ENCODE results near the gene PLK4. TPM values are rescaled to one million over a fixed set of nuclear protein-coding genes. Genes with fewer than 3 reads are reported as not detected.
"Not testable (repeated sequence)": the region's sequence is repeated elsewhere in the genome, so short reads cannot be mapped to it uniquely, and the experiment has no call there.

Gene PLK4
- total RNA-seq, 2 donors from 2014 or later = 50.5 to 76.4 TPM

DNA sequence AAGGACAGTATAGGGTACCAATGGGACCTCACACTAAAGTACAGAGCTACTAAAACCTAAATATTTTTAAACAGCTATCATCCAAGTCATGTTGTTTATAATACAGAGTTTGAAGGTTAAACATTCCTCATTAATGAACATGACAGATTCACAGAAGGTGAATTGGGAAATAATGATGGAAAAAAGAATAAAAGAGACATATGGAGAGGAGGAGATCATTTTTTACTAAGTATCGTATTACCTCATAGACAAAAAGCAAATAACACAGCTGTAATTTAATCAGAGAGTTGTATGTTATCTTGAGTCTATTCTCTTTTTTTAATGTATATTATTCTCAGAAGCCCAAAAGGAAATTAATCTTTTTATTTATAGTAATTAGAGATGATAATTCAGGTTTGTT is 7.9 kb downstream of the PLK4 start:
- no peaks in the 10 kb centered on the region for H3K9me3 Mint-ChIP-seq
- DNase-seq (ENCODE audit: low spot score in 2 of 2) (no peak), ATAC-seq (no peak)
- H3K27ac Mint-ChIP-seq = no peak overlapping the region
- H3K36me3 Mint-ChIP-seq = peaks cover 25 to 53% of the 10 kb centered on the region in 2 donors

DNA sequence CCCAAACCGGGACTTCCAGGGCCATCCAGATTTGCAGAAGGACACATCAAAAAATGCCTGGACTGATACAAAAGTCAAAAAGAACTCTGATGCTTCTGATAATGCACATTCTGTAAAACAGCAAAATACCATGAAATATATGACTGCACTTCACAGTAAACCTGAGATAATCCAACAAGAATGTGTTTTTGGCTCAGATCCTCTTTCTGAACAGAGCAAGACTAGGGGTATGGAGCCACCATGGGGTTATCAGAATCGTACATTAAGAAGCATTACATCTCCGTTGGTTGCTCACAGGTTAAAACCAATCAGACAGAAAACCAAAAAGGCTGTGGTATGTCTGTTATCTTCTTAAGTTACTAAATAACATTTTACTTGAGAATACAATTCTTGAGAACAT is 9.2 kb downstream of the PLK4 start:
- peaks cover 31 to 57% of the 10 kb centered on the region in 2 donors for H3K36me3 Mint-ChIP-seq
- DNase-seq (ENCODE audit: low spot score in 2 of 2) = no peak
- H3K27ac Mint-ChIP-seq = no peak overlapping the region
- ATAC-seq = no peak
- H3K9me3 Mint-ChIP-seq = no peaks in the 10 kb centered on the region

DNA sequence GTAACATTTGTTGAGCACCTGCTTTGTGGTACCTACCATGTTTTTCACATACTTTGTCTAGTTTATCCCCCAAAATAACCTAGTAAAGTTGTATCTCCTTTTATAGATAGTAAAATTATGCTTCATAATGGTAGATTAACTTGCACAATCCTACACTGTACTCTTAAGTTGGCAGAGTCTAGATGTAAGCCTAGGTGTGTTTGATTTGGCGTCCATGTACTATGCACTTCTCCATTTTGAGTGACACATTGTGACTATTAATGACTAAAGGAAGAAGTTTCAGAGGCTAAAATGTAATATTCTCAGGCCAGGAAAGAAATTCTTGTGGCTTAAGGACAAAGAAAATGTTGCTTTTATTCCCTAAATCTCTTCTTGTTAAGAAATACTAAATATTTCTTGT is 15.4 kb downstream of the PLK4 start:
- Mint-ChIP-seq H3K9me3 (no peaks in the 10 kb centered on the region), H3K36me3 (peaks cover 6 to 35% of the 10 kb centered on the region in 2 donors)

DNA sequence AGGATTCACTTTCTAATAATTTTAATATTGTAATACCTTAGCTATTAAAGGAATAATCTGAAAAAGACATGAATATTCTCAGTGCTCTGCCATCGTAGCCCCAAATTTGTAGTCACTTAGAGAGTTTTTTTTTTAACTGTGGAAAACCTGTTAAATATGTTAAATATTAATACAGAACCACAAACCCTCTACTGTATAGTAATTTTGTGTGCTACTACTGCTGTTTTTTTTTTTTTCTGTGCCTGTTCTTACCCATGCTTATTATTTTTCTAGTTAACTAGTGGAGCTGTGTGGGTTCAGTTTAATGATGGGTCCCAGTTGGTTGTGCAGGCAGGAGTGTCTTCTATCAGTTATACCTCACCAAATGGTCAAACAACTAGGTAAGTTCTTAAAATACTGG is 15.8 kb downstream of the PLK4 start:
- ATAC-seq = no peak
- Mint-ChIP-seq H3K9me3 (no peaks in the 10 kb centered on the region), H3K27ac (no peak overlapping the region), H3K36me3 (peaks cover 6 to 34% of the 10 kb centered on the region in 2 donors)
- no peak for DNase-seq (ENCODE audit: low spot score in 2 of 2)

More for the DNA sequence above, 15.4 kb downstream of the PLK4 start:
- DNase-seq (ENCODE audit: low spot score in 2 of 2) = no peak
- no peak overlapping the region for H3K27ac Mint-ChIP-seq
- no peak for ATAC-seq

DNA sequence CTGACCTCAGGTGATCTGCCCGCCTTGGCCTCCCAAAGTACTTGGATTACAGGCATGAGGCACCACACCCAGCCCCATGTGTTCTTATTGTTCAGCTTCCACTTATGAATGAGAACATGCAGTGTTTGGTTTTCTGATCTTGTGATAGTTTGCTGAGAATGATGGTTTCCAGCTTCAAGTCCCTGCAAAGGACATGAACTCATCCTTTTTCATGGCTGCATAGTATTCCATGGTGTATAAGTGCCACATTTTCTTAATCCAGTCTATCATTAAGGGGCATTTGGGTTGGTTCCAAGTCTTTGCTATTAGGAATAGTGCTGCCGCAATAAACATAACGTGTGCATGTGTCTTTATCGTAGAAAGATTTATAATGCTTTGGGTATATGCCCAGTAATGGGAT is 19.0 kb downstream of the PLK4 start:
- H3K36me3 Mint-ChIP-seq = peaks cover 21 to 26% of the 10 kb centered on the region in 2 donors
- not testable (repeated sequence) for DNase-seq (ENCODE audit: low spot score in 2 of 2); H3K27ac Mint-ChIP-seq; H3K9me3 Mint-ChIP-seq; ATAC-seq

DNA sequence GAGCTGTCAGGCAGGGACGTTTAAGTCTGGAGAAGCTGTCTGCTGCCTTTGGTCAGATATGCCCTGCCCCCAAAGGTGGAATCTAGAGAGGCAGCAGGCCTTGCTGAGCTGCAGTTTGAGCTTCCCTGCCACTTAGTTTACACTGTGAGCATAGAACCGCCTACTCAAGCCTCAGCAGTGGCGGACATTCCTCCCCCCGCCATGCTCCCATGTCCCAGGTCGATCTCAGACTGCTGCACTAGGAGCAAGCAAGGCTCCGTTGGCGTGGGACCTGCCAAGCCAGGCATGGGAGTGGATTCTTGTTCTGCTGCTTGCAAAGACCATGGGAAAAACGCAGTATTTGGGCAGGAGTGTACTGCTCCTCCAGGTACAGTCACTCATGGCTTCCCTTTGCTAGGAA is 24.3 kb downstream of the PLK4 start:
- Mint-ChIP-seq H3K36me3 (peaks cover 12 to 23% of the 10 kb centered on the region in 2 donors), H3K27ac (no peak overlapping the region), H3K9me3 (peaks cover 4 to 7% of the 10 kb centered on the region in 2 donors)
- DNase-seq (ENCODE audit: low spot score in 2 of 2) (no peak), ATAC-seq (no peak)

DNA sequence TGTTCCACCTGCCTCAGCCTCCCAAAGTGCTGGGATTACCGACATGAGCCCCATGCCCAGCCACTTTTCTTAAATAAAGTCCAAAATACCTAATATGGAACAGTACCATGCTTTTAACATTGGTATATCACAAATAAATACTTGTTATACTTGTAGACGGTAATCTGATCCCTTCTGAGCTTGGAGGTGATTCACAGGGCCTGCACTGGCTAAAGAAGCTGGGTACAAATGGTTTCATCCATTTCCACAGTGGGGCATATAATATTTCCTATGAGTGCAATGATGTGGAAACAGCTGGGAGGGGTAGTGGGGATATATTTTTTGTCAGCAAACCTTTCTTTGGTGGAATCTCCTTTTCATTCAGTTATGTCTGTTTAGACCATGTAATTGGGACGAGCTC is 35.8 kb downstream of the PLK4 start:
- ATAC-seq = no peak
- Mint-ChIP-seq H3K27ac (no peak overlapping the region), H3K9me3 (no peaks in the 10 kb centered on the region), H3K36me3 (no peaks in the 10 kb centered on the region)
- no peak for DNase-seq (ENCODE audit: low spot score in 2 of 2)

DNA sequence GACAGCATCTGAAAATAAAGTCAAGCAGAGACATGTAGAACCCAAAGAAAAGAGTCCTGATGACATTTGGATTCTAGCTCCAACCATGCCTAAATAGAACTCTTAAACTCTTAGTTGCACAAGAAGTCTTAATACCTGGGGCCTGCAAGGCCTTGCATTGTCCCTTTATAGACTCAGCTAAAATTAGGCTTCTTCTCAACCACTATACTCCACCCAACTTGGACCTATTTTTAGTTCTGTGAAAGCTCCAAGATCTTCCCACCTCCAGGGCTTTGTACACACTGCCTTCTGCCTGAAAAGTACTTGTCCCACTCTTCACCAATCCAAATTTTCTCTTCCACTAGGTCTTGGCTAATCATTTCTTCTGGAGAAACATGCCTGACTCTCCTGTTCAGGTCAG is 36.5 kb downstream of the PLK4 start:
- no peak for ATAC-seq
- Mint-ChIP-seq H3K9me3 (no peaks in the 10 kb centered on the region), H3K27ac (no peak overlapping the region), H3K36me3 (no peaks in the 10 kb centered on the region)
- DNase-seq (ENCODE audit: low spot score in 2 of 2) = no peak

DNA sequence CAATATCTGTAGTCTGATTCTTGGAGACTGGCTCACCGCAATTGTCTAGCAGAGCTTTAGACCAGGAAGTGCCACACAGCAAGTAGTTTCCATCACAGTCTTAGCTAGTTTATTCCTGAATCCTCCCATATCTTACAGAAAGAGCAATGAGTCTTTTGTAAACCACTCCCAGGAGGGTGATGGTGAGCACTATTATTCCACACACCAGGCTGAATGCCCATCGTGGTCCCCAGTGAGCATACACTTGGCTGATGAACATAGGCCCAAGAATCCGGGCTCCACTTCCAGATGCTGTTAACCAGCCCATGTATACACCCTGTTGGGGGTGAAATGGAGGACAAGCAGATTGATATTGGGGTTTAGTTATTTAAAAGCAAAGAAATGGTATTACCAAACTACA is 39.8 kb downstream of the PLK4 start:
- DNase-seq (ENCODE audit: low spot score in 2 of 2) (no peak), ATAC-seq (no peak)
- Mint-ChIP-seq H3K36me3 (peaks cover 0 to 5% of the 10 kb centered on the region in 2 donors), H3K9me3 (peaks cover 0 to 4% of the 10 kb centered on the region in 2 donors), H3K27ac (no peak overlapping the region)

DNA sequence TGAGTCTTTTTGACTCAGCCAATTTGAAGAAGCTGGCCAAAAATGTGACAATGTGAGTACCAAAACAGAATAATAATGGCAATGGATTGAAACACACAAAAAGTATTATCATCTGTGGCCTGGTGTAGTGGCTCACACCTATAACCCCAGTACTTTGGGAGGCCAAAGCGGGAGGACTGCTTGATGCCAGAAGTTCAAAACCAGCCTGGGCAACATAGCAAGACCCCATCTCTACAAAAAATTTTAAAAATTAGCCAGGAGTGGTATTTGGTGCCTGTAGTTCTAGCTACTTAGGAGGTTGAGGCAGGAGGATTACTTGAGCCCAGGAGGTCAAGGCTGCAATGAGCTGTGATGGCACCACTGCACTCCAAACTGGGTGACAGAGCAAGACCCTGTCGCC is 41.5 kb downstream of the PLK4 start:
- ATAC-seq (no peak), DNase-seq (ENCODE audit: low spot score in 2 of 2) (no peak)
- no peak overlapping the region for H3K27ac Mint-ChIP-seq
- peaks cover 0 to 7% of the 10 kb centered on the region in 2 donors for H3K9me3 Mint-ChIP-seq
- H3K36me3 Mint-ChIP-seq = peaks cover 0 to 8% of the 10 kb centered on the region in 2 donors

DNA sequence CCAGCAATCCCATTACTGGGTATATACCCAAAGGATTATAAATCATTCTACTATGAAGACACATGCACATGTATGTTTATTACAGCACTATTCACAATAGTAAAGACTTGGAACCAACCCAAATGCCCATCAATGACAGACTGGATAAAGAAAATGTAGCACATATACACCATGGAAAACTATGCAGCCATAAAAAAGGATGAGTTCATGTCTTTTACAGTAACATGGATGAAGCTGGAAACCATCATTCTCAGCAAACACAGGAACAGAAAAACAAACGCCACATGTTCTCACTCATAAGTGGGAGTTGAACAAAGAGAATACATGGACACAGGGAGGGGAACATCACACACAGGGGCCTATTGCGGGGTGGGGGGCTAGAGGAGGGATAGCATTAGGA is 45.0 kb downstream of the PLK4 start:
- not testable (repeated sequence) for DNase-seq (ENCODE audit: low spot score in 2 of 2); H3K36me3 Mint-ChIP-seq; H3K9me3 Mint-ChIP-seq; H3K27ac Mint-ChIP-seq; ATAC-seq

DNA sequence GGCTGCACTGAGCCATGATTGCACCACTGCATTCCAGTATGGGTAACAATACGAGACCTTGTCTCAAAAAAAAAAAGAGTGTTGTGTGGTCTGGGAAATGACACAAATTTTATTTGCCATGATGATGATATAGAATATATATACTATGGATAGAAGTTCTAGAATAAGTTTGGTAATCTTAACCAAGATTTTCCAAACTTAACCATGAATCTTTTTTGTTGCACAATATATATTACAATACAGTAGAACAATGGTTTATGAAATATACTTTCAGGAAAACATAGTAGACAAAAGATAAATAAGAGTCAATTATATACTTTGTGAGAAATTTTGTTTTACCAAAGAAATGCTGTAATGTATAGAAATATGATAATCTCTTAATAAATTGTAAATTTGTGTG is 49.5 kb downstream of the PLK4 start:
- H3K36me3 Mint-ChIP-seq = peaks cover 0 to 7% of the 10 kb centered on the region in 2 donors
- peaks cover 0 to 7% of the 10 kb centered on the region in 2 donors for H3K9me3 Mint-ChIP-seq
- H3K27ac Mint-ChIP-seq = no peak overlapping the region
- no peak for DNase-seq (ENCODE audit: low spot score in 2 of 2)
- ATAC-seq = no peak

DNA sequence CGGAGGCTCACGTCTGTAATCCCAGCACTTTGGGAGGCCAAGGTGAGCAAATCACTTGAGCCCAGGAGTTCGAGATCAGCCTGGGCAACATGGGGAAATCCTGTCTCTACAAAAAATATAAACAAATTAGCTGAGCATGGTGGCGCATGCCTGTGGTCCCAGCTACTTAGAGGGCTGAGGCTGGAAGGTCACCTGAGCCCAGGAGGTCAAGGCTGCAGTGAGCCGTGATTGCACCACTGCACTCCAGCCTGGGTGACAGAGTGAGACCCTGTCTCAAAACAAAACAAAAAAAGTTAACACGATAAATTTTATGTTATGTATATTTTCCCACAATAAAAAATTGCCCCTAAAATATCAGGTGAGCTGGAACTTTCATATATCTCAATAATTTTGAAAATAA is 51.1 kb downstream of the PLK4 start:
- DNase-seq (ENCODE audit: low spot score in 2 of 2); H3K9me3 Mint-ChIP-seq; H3K36me3 Mint-ChIP-seq; ATAC-seq; H3K27ac Mint-ChIP-seq: not testable (repeated sequence)

DNA sequence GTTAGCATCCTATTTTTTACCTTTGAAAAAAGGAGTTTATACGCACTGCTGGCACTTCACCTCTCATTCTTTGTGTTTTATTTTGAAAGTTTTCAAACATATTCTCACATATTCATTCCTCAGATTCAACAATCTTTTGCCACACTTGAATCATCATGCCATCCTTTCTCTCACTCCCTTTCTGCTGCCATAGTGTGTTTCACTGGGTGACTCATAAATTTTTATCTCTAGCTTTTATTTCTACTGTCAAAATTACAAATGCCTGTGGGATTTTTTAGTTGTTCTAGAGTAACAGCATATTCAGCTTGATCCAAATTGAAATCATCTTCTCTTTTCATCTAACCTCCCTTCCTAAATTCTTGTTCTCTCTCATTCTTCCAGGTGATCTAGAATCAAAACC is 56.3 kb downstream of the PLK4 start:
- H3K36me3 Mint-ChIP-seq = peaks cover 0 to 4% of the 10 kb centered on the region in 2 donors
- H3K9me3 Mint-ChIP-seq = no peaks in the 10 kb centered on the region
- no peak for DNase-seq (ENCODE audit: low spot score in 2 of 2)
- H3K27ac Mint-ChIP-seq = peak overlapping the region in 1 of 2 donors; percentile 9
- peak in 1 of 2 donors; percentile 18 for ATAC-seq

Other genes starting within 250 kb of the PLK4 start
- gene INTU, start 247.9 kb upstream of the PLK4 start, total RNA-seq = under 1 TPM; 0.21 to 0.75 TPM
- not detected for gene SLC25A31, start 150.5 kb upstream of the PLK4 start, total RNA-seq
- gene HSPA4L, start 98.6 kb upstream of the PLK4 start, total RNA-seq = 1 to 10 TPM; 1.2 to 3.2 TPM
- gene MFSD8, start 84.3 kb downstream of the PLK4 start, total RNA-seq = 10 to 100 TPM; 16.8 to 21.2 TPM
- 10 to 100 TPM; 22.7 to 28.7 TPM for gene ABHD18, start 84.5 kb downstream of the PLK4 start, total RNA-seq
- 10 to 100 TPM; 18.1 to 32.5 TPM for gene LARP1B, start 180.4 kb downstream of the PLK4 start, total RNA-seq

All from activated naive CD4-positive, alpha-beta T cell treated with anti-CD3 and anti-CD28 coated beads, Interleukin-2, amount 50 U/mL, for 72 hours (primary cell).